OCI-M1 (cell line): ENCODE measurements around the gene COPS8.

Source experiments
- DNase-seq: peaks from one replicate; lab custom pipeline; 2025; lab: John Stamatoyannopoulos, UW

The COPS8 gene

GRCh38 chr2:237131749-237132533 lies 46.3 kb downstream of the COPS8 start:
- no peak for DNase-seq

- peak; percentile 4 for DNase-seq
These were observed 47.1 kb downstream of the COPS8 start for GRCh38 chr2:237132799-237133198.

- DNase-seq: no peak
These were observed 48.9 kb downstream of the COPS8 start for GRCh38 chr2:237134321-237135230.

GRCh38 chr2:237136824-237137223 lies 51.1 kb downstream of the COPS8 start:
- DNase-seq: no peak

GRCh38 chr2:237137626-237138323 lies 52.1 kb downstream of the COPS8 start:
- no peak for DNase-seq

- no peak for DNase-seq
These were observed 53.5 kb downstream of the COPS8 start for GRCh38 chr2:237139123-237139675.

- DNase-seq: no peak
These were observed 55.1 kb downstream of the COPS8 start for GRCh38 chr2:237140689-237141285.

GRCh38 chr2:237141571-237142051 lies 55.9 kb downstream of the COPS8 start:
- no peak for DNase-seq

- DNase-seq: no peak
These were observed 57.4 kb downstream of the COPS8 start for GRCh38 chr2:237143118-237143517.

- DNase-seq: no peak
These were observed 58.2 kb downstream of the COPS8 start for GRCh38 chr2:237143676-237144440.

GRCh38 chr2:237144516-237144915 lies 58.8 kb downstream of the COPS8 start:
- DNase-seq: no peak

GRCh38 chr2:237147317-237147716 lies 61.6 kb downstream of the COPS8 start:
- no peak for DNase-seq

GRCh38 chr2:237148624-237149023 lies 62.9 kb downstream of the COPS8 start:
- no peak for DNase-seq

GRCh38 chr2:237149425-237149824 lies 63.7 kb downstream of the COPS8 start:
- DNase-seq: no peak
